Mononuclear cell (primary cell): ENCODE results near the gene CBL. TPM values are rescaled to one million over a fixed set of nuclear protein-coding genes. Genes with fewer than 3 reads are reported as not detected.
"Not testable (repeated sequence)": the region's sequence is repeated elsewhere in the genome, so short reads cannot be mapped to it uniquely, and the experiment has no call there.

ENCODE experiments used
- H3K27me3 ChIP-seq: 2 replicates; pipeline ENCODE4 v1.6.0; 2011; ENCODE audit warnings: low read length, control low read depth; ENCODE audit not compliant: insufficient read depth
- H3K4me1 ChIP-seq: 2 replicates; pipeline ENCODE4 v1.5.1; 2011; ENCODE audit warnings: mild to moderate bottlenecking, low read length, control low read depth; ENCODE audit not compliant: insufficient read depth
- H3K4me3 ChIP-seq: 2 replicates; pipeline ENCODE4 v1.5.1; 2011; ENCODE audit warnings: mild to moderate bottlenecking, low read length, moderate library complexity
- H3K9me3 ChIP-seq: 2 replicates; pipeline ENCODE4 v1.5.1; 2011; ENCODE audit warnings: low read depth, mild to moderate bottlenecking, control low read depth, low read length
- total RNA-seq: library from RNA; depleted of rRNA; stranded (reverse); fragments of >200 nt; gene quantifications from one replicate; pipeline ENCODE4 v1.2.3, GENCODE V29; 2012

The CBL gene
- 16.0 TPM for total RNA-seq

DNA sequence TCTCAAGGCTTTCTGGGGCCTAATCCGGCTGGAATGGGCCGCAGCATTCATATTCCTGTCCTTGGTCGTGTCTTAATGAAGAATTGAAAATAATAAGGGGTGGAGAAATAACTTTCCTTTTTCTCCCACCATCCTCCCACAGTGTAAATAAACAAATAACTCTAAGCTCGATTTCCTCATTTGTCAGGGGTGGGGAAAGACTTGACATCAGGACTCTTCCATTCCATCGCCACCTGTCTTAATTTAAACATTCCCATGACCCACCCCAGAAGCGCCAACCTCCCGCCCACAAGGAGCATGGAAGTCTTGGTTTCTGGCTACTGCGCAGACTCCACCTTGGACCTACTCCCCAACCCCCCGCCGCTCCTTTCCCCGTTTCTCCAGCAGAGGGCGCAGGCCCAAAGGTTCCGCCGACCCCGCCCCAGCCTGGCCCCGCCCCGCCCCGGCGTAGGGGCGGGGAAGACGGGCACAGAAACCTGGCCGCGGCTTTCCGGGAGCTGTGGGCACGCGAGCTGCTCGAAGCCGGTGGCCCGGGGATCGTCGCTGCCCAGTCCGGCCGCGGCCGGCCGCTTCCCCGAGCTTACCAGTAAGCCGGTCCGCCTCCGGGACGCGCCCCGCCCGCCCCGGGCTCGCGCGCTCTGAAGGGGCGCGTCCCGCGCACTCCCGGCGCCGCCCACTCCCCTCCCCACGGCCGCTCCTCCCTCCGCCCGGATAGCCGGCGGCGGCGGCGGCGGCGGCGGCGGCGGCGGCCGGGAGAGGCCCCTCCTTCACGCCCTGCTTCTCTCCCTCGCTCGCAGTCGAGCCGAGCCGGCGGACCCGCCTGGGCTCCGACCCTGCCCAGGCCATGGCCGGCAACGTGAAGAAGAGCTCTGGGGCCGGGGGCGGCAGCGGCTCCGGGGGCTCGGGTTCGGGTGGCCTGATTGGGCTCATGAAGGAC lies at the start of gene CBL:
Gene CBL, plus strand, starts transcription at position 766 of the 937 bp plus-strand sequence. Its CDS starts 79 bp downstream, at position 845.
- Histone ChIP-seq H3K4me1 (peaks cover 49% of the 10 kb centered on the region), H3K9me3 (no peaks in the 10 kb centered on the region), H3K27me3 (no peaks in the 10 kb centered on the region), H3K4me3 (peak within 1 kb of the TSS; percentile 83)

DNA sequence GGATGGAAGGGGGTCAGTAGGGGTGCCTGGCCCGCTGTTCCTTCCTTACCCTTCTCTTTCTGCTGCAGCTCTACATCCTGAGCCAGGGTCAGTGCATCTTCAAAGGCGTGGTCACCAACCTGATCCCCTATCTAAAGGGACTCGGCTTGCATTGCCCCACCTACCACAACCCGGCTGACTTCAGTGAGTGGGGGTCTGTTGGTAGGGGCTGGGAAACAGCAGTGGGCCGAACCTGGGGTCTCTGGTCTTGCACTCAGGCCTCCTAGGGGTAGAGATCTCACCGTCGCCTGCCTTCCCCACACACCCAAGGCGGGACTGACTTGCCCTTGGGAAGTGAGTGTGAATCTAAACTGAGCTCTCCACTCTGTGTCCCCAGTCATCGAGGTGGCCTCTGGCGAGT lies 49.6 kb upstream of the CBL start:
- Histone ChIP-seq H3K4me3 (no peak overlapping the region), H3K27me3 (peaks cover 11% of the 10 kb centered on the region), H3K4me1 (no peaks in the 10 kb centered on the region), H3K9me3 (no peaks in the 10 kb centered on the region)

- Histone ChIP-seq H3K4me1 (no peaks in the 10 kb centered on the region), H3K9me3 (no peaks in the 10 kb centered on the region), H3K27me3 (peaks cover 7% of the 10 kb centered on the region), H3K4me3 (no peak overlapping the region)
Measured at GRCh38 chr11:119157063-119157462, 49.1 kb upstream of the CBL start.

DNA sequence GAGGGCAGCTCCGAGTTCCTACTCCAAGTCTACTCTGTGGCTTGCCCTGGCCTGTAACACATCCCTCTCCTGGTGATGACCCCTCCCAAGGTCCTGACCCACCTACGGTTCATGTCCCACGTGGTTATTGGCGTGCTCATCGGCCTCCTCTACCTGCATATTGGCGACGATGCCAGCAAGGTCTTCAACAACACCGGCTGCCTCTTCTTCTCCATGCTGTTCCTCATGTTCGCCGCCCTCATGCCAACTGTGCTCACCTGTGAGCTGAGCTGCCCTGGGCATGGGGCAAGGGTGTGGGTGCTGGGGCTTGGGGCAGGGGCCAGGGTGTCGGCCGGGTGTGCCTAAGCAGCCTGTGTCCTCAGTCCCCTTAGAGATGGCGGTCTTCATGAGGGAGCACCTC lies 47.7 kb upstream of the CBL start:
- H3K9me3 ChIP-seq: no peaks in the 10 kb centered on the region
- no peaks in the 10 kb centered on the region for H3K27me3 ChIP-seq
- H3K4me3 ChIP-seq: no peak overlapping the region
- H3K4me1 ChIP-seq: no peaks in the 10 kb centered on the region

GRCh38 chr11:119160151-119160550 lies 46.0 kb upstream of the CBL start:
- Histone ChIP-seq H3K9me3 (no peaks in the 10 kb centered on the region), H3K4me3 (no peak overlapping the region), H3K4me1 (no peaks in the 10 kb centered on the region), H3K27me3 (no peaks in the 10 kb centered on the region)

DNA sequence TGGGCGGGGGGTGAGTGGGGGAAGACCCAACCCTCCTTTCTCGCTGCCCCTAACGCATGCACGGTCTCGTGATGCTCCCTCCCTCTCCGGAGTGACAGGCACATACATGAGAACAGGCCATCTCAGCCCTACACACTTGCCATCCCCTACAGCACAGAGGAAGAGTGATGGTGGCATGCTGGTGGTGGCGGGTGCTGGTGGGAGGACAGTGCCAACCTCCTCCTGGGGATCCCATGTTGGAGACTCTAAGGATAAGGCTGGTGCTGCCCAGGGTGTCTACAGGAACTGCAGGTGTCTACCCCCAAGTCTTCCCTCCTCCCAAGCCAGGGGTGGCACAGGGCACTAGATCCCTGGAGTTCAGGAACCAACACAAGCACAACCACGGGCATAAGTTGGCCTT lies 44.3 kb upstream of the CBL start:
- Histone ChIP-seq H3K4me3 (no peak overlapping the region), H3K9me3 (no peaks in the 10 kb centered on the region)

DNA sequence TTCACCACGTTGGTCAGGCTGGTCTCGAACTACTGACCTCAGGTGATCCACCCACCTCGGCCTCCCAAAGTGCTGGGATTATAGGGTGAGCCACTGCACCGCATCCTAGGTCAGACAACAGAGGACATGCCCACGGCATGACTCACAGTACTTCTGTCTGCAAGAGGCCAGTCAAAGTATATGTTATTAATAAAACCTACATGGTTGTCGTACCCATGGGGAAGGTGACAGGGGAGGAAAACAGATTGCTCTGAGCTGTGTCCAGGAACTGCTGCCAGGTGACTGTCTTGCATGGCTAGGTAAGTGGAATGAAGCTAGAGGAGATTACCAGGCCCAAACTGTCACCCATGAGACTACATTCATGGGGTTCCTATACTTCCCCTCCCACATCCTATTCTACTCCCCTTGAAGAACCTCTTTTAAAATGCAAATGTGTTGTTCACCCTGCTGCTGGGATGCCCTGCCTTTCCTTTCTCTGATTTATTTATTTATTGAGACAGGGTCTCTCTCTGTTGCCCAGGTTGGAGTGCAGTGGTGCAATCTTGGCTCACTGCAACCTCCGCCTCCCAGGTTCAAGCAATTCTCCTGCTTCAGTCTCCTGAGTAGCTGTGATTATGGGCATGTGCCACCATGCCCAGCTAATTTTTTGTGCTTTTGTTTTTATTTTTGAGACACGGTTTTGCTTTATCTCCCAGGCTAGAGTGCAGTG lies 39.6 kb upstream of the CBL start:
- H3K4me1 ChIP-seq: peaks cover 10% of the 10 kb centered on the region
- no peaks in the 10 kb centered on the region for H3K9me3 ChIP-seq
- H3K27me3 ChIP-seq: no peaks in the 10 kb centered on the region
- H3K4me3 ChIP-seq: no peak overlapping the region

More for the DNA sequence above, 44.3 kb upstream of the CBL start:
- no peaks in the 10 kb centered on the region for H3K4me1 ChIP-seq
- H3K27me3 ChIP-seq: no peaks in the 10 kb centered on the region

DNA sequence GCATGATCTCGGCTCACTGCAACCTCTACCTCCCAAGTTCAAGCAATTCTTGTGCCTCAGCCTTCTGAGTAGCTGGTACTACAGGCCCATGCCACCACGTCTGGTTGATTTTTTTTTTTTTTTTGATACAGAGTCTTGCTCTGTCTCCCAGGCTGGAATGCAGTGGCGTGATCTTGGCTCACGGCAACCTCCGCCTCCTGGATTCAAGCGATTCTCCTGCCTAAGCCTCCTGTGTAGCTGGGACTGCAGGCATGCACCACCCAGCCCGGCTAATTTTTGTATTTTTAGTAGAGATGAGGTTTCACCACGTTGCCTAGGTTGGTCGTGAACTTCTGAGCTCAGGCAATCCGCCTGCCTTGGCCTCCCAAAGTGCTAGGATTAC lies 39.1 kb upstream of the CBL start:
- not testable (repeated sequence) for H3K9me3 ChIP-seq, H3K27me3 ChIP-seq, H3K4me3 ChIP-seq
- peaks cover 13% of the 10 kb centered on the region for H3K4me1 ChIP-seq

- no peaks in the 10 kb centered on the region for H3K27me3 ChIP-seq
- no peaks in the 10 kb centered on the region for H3K9me3 ChIP-seq
- peaks cover 20% of the 10 kb centered on the region for H3K4me1 ChIP-seq
- H3K4me3 ChIP-seq: no peak overlapping the region
Measured at GRCh38 chr11:119167933-119168332, 38.2 kb upstream of the CBL start.

GRCh38 chr11:119168471-119169281 lies 37.5 kb upstream of the CBL start, which contains the start of gene NLRX1:
TSS of gene NLRX1 (plus strand) at chr11:119168725. CDS start at chr11:119171404, 2,679 bp downstream.
- Histone ChIP-seq H3K4me1 (peaks cover 20% of the 10 kb centered on the region), H3K4me3 (peak within 1 kb of the TSS; percentile 73), H3K27me3 (no peaks in the 10 kb centered on the region), H3K9me3 (no peaks in the 10 kb centered on the region)

GRCh38 chr11:119169282-119169719 lies 36.8 kb upstream of the CBL start:
- no peaks in the 10 kb centered on the region for H3K9me3 ChIP-seq
- no peaks in the 10 kb centered on the region for H3K27me3 ChIP-seq
- peaks cover 20% of the 10 kb centered on the region for H3K4me1 ChIP-seq
- H3K4me3 ChIP-seq: peak overlapping the region; percentile 73

GRCh38 chr11:119172513-119172912 lies 33.6 kb upstream of the CBL start:
- Histone ChIP-seq H3K4me3 (no peak overlapping the region), H3K27me3 (no peaks in the 10 kb centered on the region), H3K9me3 (no peaks in the 10 kb centered on the region), H3K4me1 (peaks cover 20% of the 10 kb centered on the region)

- no peaks in the 10 kb centered on the region for H3K27me3 ChIP-seq
- H3K4me1 ChIP-seq: peaks cover 28% of the 10 kb centered on the region
- no peaks in the 10 kb centered on the region for H3K9me3 ChIP-seq
- H3K4me3 ChIP-seq: no peak overlapping the region
Measured at GRCh38 chr11:119173453-119173852, 32.7 kb upstream of the CBL start.

GRCh38 chr11:119175493-119176077 lies 30.6 kb upstream of the CBL start:
- Histone ChIP-seq H3K4me1 (peaks cover 21% of the 10 kb centered on the region), H3K9me3 (no peaks in the 10 kb centered on the region), H3K27me3 (no peaks in the 10 kb centered on the region), H3K4me3 (no peak overlapping the region)
